HepG2 (cell line): Measurements from ENCODE around the gene NT5C. TPM values are rescaled to one million over a fixed set of nuclear protein-coding genes. Genes with fewer than 3 reads are reported as not detected.

ENCODE experiments used
- ARNTL ChIP-seq: sonication (generic); formaldehyde crosslinking; IDR thresholded peaks from 2 replicates; pipeline ENCODE4 v1.4.0; 2020; ENCODE audit warnings: mild to moderate bottlenecking, missing genetic modification reagents
- ETV5 ChIP-seq: IDR thresholded peaks from 2 replicates; pipeline ENCODE4 v1.6.1; 2018; ENCODE audit warnings: missing biosample characterization, missing genetic modification reagents, inconsistent platforms, borderline replicate concordance
- FOXA1 ChIP-seq, 2 experiments: fragments of 450-650 bp in 1 of 2; sonication (generic) in 1 of 2; formaldehyde crosslinking in 1 of 2; IDR thresholded peaks; 2 replicates each; pipeline versions ENCODE4 v1.4.0 to v1.6.1; 2016 to 2020; ENCODE audit warnings: missing genetic modification reagents in 1 of 2
- FOXK1 ChIP-seq: sonication (generic); formaldehyde crosslinking; IDR thresholded peaks from 2 replicates; pipeline ENCODE4 v1.4.0; 2020; ENCODE audit warnings: low read depth, missing genetic modification reagents, borderline replicate concordance
- GABPB1 ChIP-seq: IDR thresholded peaks from 2 replicates; pipeline ENCODE4 v1.6.1; 2016; ENCODE audit warnings: mild to moderate bottlenecking, missing genetic modification reagents, moderate library complexity, missing compliant biosample characterization
- HOXA5 ChIP-seq: sonication (generic); formaldehyde crosslinking; IDR thresholded peaks from 2 replicates; pipeline ENCODE4 v1.4.0; 2020; ENCODE audit warnings: missing genetic modification reagents
- KAT8 ChIP-seq: IDR thresholded peaks from 2 replicates; pipeline ENCODE4 v1.6.1; 2016; ENCODE audit warnings: missing genetic modification reagents, missing compliant biosample characterization
- SSRP1 ChIP-seq: IDR thresholded peaks from 2 replicates; pipeline ENCODE4 v1.6.1; 2016; ENCODE audit warnings: control low read depth
- USF2 ChIP-seq, 2 experiments: sonication (generic) in 1 of 2; formaldehyde crosslinking in 1 of 2; IDR thresholded peaks; 2 replicates each; pipeline versions ENCODE4 v1.5.1 to v1.6.1; 2011 to 2020; ENCODE audit warnings: borderline replicate concordance in 1 of 2, low read depth in 1 of 2, low read length in 1 of 2, mild to moderate bottlenecking in 1 of 2, missing genetic modification reagents in 1 of 2, moderate library complexity in 1 of 2
- ZBTB42 ChIP-seq: sonication (generic); formaldehyde crosslinking; IDR thresholded peaks from 2 replicates; pipeline ENCODE4 v1.5.0; 2020; ENCODE audit warnings: mild to moderate bottlenecking, missing genetic modification reagents
- ZNF543 ChIP-seq: sonication (generic); formaldehyde crosslinking; IDR thresholded peaks from 2 replicates; pipeline ENCODE4 v1.4.0; 2020; ENCODE audit warnings: mild to moderate bottlenecking, missing genetic modification reagents
- ZNF737 ChIP-seq: sonication (generic); formaldehyde crosslinking; IDR thresholded peaks from 2 replicates; pipeline ENCODE4 v1.5.0; 2020; ENCODE audit warnings: missing genetic modification reagents, mild to moderate bottlenecking, borderline replicate concordance
- ZNF772 ChIP-seq: sonication (generic); formaldehyde crosslinking; IDR thresholded peaks from 2 replicates; pipeline ENCODE4 v1.5.0; 2020; ENCODE audit warnings: mild to moderate bottlenecking, missing genetic modification reagents
- ZNF782 ChIP-seq: sonication (generic); formaldehyde crosslinking; IDR thresholded peaks from 2 replicates; pipeline ENCODE4 v1.4.0; 2020; ENCODE audit warnings: missing genetic modification reagents, mild to moderate bottlenecking, borderline replicate concordance
- ZSCAN21 ChIP-seq: sonication (generic); formaldehyde crosslinking; IDR thresholded peaks from 2 replicates; pipeline ENCODE4 v1.8.0; 2022; ENCODE audit warnings: mild to moderate bottlenecking, missing genetic modification reagents, moderate library complexity, borderline replicate concordance
- polyA plus RNA-seq, 8 experiments: library from polyadenylated mRNA; depleted of rRNA in 3 of 8; stranded (reverse) in 7 of 8; unstranded in 1 of 8; fragments of >200 nt; fragmentation: Illumina TruSeq in 4 of 8; extraction: Trizol in 4 of 8; gene quantifications; 2 replicates each; pipeline versions ENCODE4 v1.2.1 to v1.2.3, GENCODE V29; 2011 to 2016; ENCODE audit warnings: low read depth in 4 of 8, missing spikeins in 1 of 8, mixed read lengths in 1 of 8; ENCODE audit not compliant: insufficient read depth in 1 of 8
- total RNA-seq, 5 experiments: library from RNA; depleted of rRNA; stranded (reverse); fragments of >200 nt; fragmentation: Illumina TruSeq; extraction: Trizol; gene quantifications; 2 replicates each; pipeline ENCODE4 v1.2.3, GENCODE V29; 2016; ENCODE audit warnings: low read depth in 1 of 5
- TF ChIP-seq, protein P1 (sequence below): sonication (generic); formaldehyde crosslinking; IDR thresholded peaks from 2 replicates; pipeline ENCODE4; 2020; ENCODE audit warnings: missing genetic modification reagents, mild to moderate bottlenecking, borderline replicate concordance
- TF ChIP-seq, protein P2 (sequence below): sonication (generic); formaldehyde crosslinking; IDR thresholded peaks from 2 replicates; pipeline ENCODE4 v1.5.0; 2020; ENCODE audit warnings: mild to moderate bottlenecking, missing genetic modification reagents, borderline replicate concordance

Gene NT5C
- total and polyA plus RNA-seq, 2 of the 13 experiments (the other 11 are each of a cell fraction or from before 2014, with no cell fraction given), result 42.8 to 48.6 TPM

DNA sequence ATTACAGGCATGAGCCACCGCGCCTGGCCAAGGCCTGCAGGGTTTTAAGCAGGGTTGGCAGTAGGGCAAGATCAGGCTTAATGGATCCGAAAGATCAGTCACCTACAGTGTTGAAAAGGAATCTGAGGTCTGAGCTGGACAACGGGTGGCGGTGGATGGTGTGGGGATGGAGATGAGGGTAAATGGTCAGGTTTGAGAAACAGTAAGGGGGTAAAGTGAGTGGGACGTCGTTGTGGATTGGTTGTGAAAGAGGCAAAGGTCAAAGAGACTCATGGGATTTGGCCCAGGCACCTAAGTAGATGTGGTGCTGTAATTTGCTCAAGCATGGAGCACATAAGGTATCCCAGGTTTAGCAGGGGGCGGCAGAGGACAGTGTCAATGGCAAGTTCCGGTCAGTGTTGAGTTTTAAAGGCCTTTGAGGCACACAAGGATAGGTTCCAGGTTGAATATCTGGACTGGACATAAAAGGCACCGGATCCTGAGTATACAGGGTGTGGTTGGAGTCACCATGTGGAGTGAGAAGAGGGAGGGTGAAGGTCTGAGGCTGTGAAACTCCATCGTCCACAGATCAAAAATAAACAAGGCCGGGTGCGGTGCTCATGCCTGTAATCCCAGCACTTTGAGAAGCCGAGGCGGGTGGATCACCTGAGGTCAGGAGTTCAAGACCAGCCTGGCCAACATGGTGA is 44.9 kb downstream of the NT5C start (continued):
- TF ChIP-seq GABPB1 (CRISPR knock-in tag) (peak; percentile 40; the same call in 1 of the 2 replicates), KAT8 (CRISPR knock-in tag) (peak; percentile 72), ZSCAN21 (CRISPR knock-in tag) (peak; percentile 61; the same call in 1 of the 2 replicates), FOXA1 (IDR thresholded peaks at IDR 0.05) (no peak), FOXA1 (CRISPR knock-in tag; IDR thresholded peaks at IDR 0.05) (peak; percentile 81), USF2 (IDR thresholded peaks at IDR 0.05; ENCODE audit: low read depth, low read length) (no peak), USF2 (CRISPR knock-in tag; IDR thresholded peaks at IDR 0.05; ENCODE audit: borderline replicate concordance) (0 out of 2 replicates have a peak, but pooled peaks have one; percentile 35), ZNF737 (CRISPR knock-in tag) (0 out of 2 replicates have a peak, but pooled peaks have one; percentile 51), SSRP1 (CRISPR knock-in tag) (peak; percentile 66; the same call in 1 of the 2 replicates), ZBTB42 (CRISPR knock-in tag) (no peak), ZNF782 (CRISPR knock-in tag) (peak; percentile 64; the same call in 1 of the 2 replicates), FOXK1 (CRISPR knock-in tag) (peak; percentile 58), ZNF543 (no peak; the same call in 1 of the 2 replicates), HOXA5 (CRISPR knock-in tag) (peak; percentile 47; the same call in 1 of the 2 replicates), ARNTL (no peak), ETV5 (CRISPR knock-in tag) (peak; percentile 92), ZNF772 (CRISPR knock-in tag) (peak; percentile 68)
- TF ChIP-seq, protein P1, sequence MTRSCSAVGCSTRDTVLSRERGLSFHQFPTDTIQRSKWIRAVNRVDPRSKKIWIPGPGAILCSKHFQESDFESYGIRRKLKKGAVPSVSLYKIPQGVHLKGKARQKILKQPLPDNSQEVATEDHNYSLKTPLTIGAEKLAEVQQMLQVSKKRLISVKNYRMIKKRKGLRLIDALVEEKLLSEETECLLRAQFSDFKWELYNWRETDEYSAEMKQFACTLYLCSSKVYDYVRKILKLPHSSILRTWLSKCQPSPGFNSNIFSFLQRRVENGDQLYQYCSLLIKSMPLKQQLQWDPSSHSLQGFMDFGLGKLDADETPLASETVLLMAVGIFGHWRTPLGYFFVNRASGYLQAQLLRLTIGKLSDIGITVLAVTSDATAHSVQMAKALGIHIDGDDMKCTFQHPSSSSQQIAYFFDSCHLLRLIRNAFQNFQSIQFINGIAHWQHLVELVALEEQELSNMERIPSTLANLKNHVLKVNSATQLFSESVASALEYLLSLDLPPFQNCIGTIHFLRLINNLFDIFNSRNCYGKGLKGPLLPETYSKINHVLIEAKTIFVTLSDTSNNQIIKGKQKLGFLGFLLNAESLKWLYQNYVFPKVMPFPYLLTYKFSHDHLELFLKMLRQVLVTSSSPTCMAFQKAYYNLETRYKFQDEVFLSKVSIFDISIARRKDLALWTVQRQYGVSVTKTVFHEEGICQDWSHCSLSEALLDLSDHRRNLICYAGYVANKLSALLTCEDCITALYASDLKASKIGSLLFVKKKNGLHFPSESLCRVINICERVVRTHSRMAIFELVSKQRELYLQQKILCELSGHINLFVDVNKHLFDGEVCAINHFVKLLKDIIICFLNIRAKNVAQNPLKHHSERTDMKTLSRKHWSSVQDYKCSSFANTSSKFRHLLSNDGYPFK (CRISPR knock-in tag), result peak; percentile 41; the same call in 1 of the 2 replicates
- TF ChIP-seq, protein P2, sequence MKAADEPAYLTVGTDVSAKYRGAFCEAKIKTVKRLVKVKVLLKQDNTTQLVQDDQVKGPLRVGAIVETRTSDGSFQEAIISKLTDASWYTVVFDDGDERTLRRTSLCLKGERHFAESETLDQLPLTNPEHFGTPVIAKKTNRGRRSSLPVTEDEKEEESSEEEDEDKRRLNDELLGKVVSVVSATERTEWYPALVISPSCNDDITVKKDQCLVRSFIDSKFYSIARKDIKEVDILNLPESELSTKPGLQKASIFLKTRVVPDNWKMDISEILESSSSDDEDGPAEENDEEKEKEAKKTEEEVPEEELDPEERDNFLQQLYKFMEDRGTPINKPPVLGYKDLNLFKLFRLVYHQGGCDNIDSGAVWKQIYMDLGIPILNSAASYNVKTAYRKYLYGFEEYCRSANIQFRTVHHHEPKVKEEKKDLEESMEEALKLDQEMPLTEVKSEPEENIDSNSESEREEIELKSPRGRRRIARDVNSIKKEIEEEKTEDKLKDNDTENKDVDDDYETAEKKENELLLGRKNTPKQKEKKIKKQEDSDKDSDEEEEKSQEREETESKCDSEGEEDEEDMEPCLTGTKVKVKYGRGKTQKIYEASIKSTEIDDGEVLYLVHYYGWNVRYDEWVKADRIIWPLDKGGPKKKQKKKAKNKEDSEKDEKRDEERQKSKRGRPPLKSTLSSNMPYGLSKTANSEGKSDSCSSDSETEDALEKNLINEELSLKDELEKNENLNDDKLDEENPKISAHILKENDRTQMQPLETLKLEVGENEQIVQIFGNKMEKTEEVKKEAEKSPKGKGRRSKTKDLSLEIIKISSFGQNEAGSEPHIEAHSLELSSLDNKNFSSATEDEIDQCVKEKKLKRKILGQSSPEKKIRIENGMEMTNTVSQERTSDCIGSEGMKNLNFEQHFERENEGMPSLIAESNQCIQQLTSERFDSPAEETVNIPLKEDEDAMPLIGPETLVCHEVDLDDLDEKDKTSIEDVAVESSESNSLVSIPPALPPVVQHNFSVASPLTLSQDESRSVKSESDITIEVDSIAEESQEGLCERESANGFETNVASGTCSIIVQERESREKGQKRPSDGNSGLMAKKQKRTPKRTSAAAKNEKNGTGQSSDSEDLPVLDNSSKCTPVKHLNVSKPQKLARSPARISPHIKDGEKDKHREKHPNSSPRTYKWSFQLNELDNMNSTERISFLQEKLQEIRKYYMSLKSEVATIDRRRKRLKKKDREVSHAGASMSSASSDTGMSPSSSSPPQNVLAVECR, result peak; percentile 9; the same call in 1 of the 2 replicates
